IMR-90 (cell line): ENCODE data around the gene MFSD6L. TPM values are rescaled to one million over a fixed set of nuclear protein-coding genes. Genes with fewer than 3 reads are reported as not detected.

ENCODE experiments used
- ATAC-seq: fragments of 200-7000 bp; cut with Tn5 transposase; 2 replicates; pipeline ENCODE4 v1.9.1; 2020; ENCODE audit warnings: low read depth, mild to moderate bottlenecking, moderate library complexity
- BruUV-seq: library from RNA; stranded (reverse); fragments of 400-500 nt; replicated peaks from 2 replicates; lab custom pipeline; 2021; lab: Mats Ljungman, UMichigan
- CTCF ChIA-PET: fragments of 300-600 bp; formaldehyde crosslinking; extraction: SDS; loops from one replicate; lab custom pipeline; 2021; ENCODE audit warnings: antibody characterized with exemption; lab: Yijun Ruan, JAX
- POLR2A ChIA-PET: fragments of 300-600 bp; sonication (Branson Sonifier 250); formaldehyde crosslinking; loops from one replicate; lab custom pipeline; 2022; ENCODE audit warnings: antibody characterized with exemption; ENCODE audit not compliant: unreplicated experiment; lab: Charles Lee
- DNase-seq: peaks from one replicate; pipeline ENCODE4 v3.0.0; 2013
- H2AFZ ChIP-seq: replicated peaks from 2 replicates; pipeline ENCODE3; 2013; ENCODE audit warnings: low read length, mild to moderate bottlenecking; ENCODE audit not compliant: poor library complexity
- H2AK5ac ChIP-seq: 2 replicates; pipeline ENCODE4 v1.6.1; 2013; ENCODE audit warnings: low read depth, low read length, inconsistent platforms
- H2AK9ac ChIP-seq: replicated peaks from 2 replicates; pipeline ENCODE3; 2013; ENCODE audit warnings: mild to moderate bottlenecking, low read depth, low read length, moderate library complexity; ENCODE audit not compliant: poor library complexity
- H2BK120ac ChIP-seq: 2 replicates; pipeline ENCODE4 v1.6.1; 2013; ENCODE audit warnings: low read depth, low read length, inconsistent platforms
- H2BK15ac ChIP-seq: 3 replicates; pipeline ENCODE4 v1.6.1; 2013; ENCODE audit warnings: low read depth, low read length, inconsistent platforms
- H2BK20ac ChIP-seq: 2 replicates; pipeline ENCODE4 v1.6.1; 2013; ENCODE audit warnings: low read depth, mild to moderate bottlenecking, inconsistent platforms, low read length, moderate library complexity
- H2BK5ac ChIP-seq: 2 replicates; pipeline ENCODE4 v1.6.1; 2013; ENCODE audit warnings: mild to moderate bottlenecking, low read depth, low read length, inconsistent platforms; ENCODE audit not compliant: poor library complexity, severe bottlenecking
- H3K14ac ChIP-seq: replicated peaks from 2 replicates; pipeline ENCODE4 v1.6.1; 2013; ENCODE audit warnings: low read depth, low read length, inconsistent platforms
- H3K18ac ChIP-seq: 2 replicates; pipeline ENCODE4 v1.6.1; 2013; ENCODE audit warnings: low read depth, low read length, control low read depth
- H3K23ac ChIP-seq: 2 replicates; pipeline ENCODE4 v1.6.1; 2013; ENCODE audit warnings: low read depth, low read length, inconsistent platforms
- H3K27ac ChIP-seq: 2 replicates; pipeline ENCODE4 v1.5.1; 2013; ENCODE audit warnings: mild to moderate bottlenecking, control low read depth, low read length; ENCODE audit not compliant: insufficient read depth
- H3K27me3 ChIP-seq: 2 replicates; pipeline ENCODE4 v1.6.1; 2013; ENCODE audit warnings: low read length; ENCODE audit not compliant: control insufficient read depth, insufficient read depth
- H3K36me3 ChIP-seq: 2 replicates; pipeline ENCODE4 v1.6.1; 2013; ENCODE audit warnings: low read length, mixed read lengths; ENCODE audit not compliant: control insufficient read depth, insufficient read depth
- H3K4ac ChIP-seq: 2 replicates; pipeline ENCODE4 v1.6.1; 2013; ENCODE audit warnings: low read depth, low read length, inconsistent platforms
- H3K4me1 ChIP-seq: 2 replicates; pipeline ENCODE4 v1.6.1; 2013; ENCODE audit warnings: low read length, mixed read lengths; ENCODE audit not compliant: control insufficient read depth, insufficient read depth
- H3K4me2 ChIP-seq: 2 replicates; pipeline ENCODE4 v1.6.1; 2013; ENCODE audit warnings: low read depth, mild to moderate bottlenecking, control low read depth, low read length, moderate library complexity
- H3K4me3 ChIP-seq: 2 replicates; pipeline ENCODE4 v1.5.1; 2013; ENCODE audit warnings: low read depth, mild to moderate bottlenecking, control low read depth, low read length, moderate library complexity; ENCODE audit not compliant: insufficient read depth
- H3K56ac ChIP-seq: 2 replicates; pipeline ENCODE4 v1.6.1; 2013; ENCODE audit warnings: low read length, inconsistent platforms; ENCODE audit not compliant: insufficient read depth; ENCODE audit errors: extremely low read depth
- H3K79me1 ChIP-seq, 2 experiments: 2 replicates each; pipeline ENCODE4 v1.6.1; 2013; ENCODE audit warnings: low read length in 2 of 2, inconsistent platforms in 1 of 2, low read depth in 1 of 2
- H3K9ac ChIP-seq: 2 replicates; pipeline ENCODE4 v1.6.1; 2013; ENCODE audit warnings: low read depth, low read length, control low read depth
- H3K9me1 ChIP-seq: 2 replicates; pipeline ENCODE4 v1.6.1; 2013; ENCODE audit warnings: low read length, inconsistent platforms; ENCODE audit not compliant: insufficient read depth
- H3K9me3 ChIP-seq: 2 replicates; pipeline ENCODE4 v1.6.1; 2013; ENCODE audit warnings: low read length; ENCODE audit not compliant: control insufficient read depth, insufficient read depth
- H4K20me1 ChIP-seq: 2 replicates; pipeline ENCODE4 v1.6.1; 2013; ENCODE audit warnings: low read length, inconsistent platforms; ENCODE audit not compliant: insufficient read depth
- H4K5ac ChIP-seq: 2 replicates; pipeline ENCODE4 v1.6.1; 2013; ENCODE audit warnings: mild to moderate bottlenecking, low read depth, low read length, control low read depth
- H4K8ac ChIP-seq, 2 experiments: 2 replicates each; pipeline ENCODE4 v1.6.1; 2013; ENCODE audit warnings: low read depth in 2 of 2, low read length in 2 of 2, control low read depth in 1 of 2, inconsistent platforms in 1 of 2
- H4K91ac ChIP-seq: 2 replicates; pipeline ENCODE4 v1.6.1; 2013; ENCODE audit warnings: low read depth, low read length, inconsistent platforms; ENCODE audit not compliant: insufficient read depth
- BHLHE40 ChIP-seq: fragments of 150-350 bp; IDR thresholded peaks from 2 replicates; pipeline ENCODE4 v1.6.1; 2016; ENCODE audit warnings: mild to moderate bottlenecking, low read depth, low read length
- CEBPB ChIP-seq: IDR thresholded peaks from 2 replicates; pipeline ENCODE4 v1.6.1; 2012; ENCODE audit warnings: low read depth, low read length, improper control_type of control experiment
- CHD1 ChIP-seq: IDR thresholded peaks from 2 replicates; pipeline ENCODE4 v1.6.1; 2012; ENCODE audit warnings: low read depth, low read length, improper control_type of control experiment
- CTCF ChIP-seq: conservative IDR thresholded peaks from 2 replicates; pipeline ENCODE4 v1.5.1; 2012; ENCODE audit warnings: mild to moderate bottlenecking, low read depth, low read length, improper control_type of control experiment
- ELK1 ChIP-seq: fragments of 150-350 bp; IDR thresholded peaks from 2 replicates; pipeline ENCODE4 v1.6.1; 2016; ENCODE audit warnings: low read depth, mild to moderate bottlenecking, low read length, moderate library complexity, borderline replicate concordance
- FOS ChIP-seq: fragments of 150-350 bp; IDR thresholded peaks from 2 replicates; pipeline ENCODE4 v1.6.1; 2016; ENCODE audit warnings: low read depth, low read length
- MAFK ChIP-seq: IDR thresholded peaks from 2 replicates; pipeline ENCODE4 v1.6.1; 2012; ENCODE audit warnings: low read depth, low read length, improper control_type of control experiment
- MAZ ChIP-seq: IDR thresholded peaks from 2 replicates; pipeline ENCODE4 v1.6.1; 2012; ENCODE audit warnings: low read depth, mild to moderate bottlenecking, low read length, improper control_type of control experiment, moderate library complexity, borderline replicate concordance
- MXI1 ChIP-seq: IDR thresholded peaks from 2 replicates; pipeline ENCODE4 v1.6.1; 2012; ENCODE audit warnings: low read depth, mild to moderate bottlenecking, low read length, moderate library complexity, borderline replicate concordance
- RAD21 ChIP-seq: IDR thresholded peaks from 2 replicates; pipeline ENCODE4 v1.6.1; 2012; ENCODE audit warnings: low read length, improper control_type of control experiment
- RCOR1 ChIP-seq: IDR thresholded peaks from 2 replicates; pipeline ENCODE4 v1.6.1; 2012; ENCODE audit warnings: mild to moderate bottlenecking, low read length, improper control_type of control experiment; ENCODE audit not compliant: insufficient replicate concordance
- USF2 ChIP-seq: fragments of 150-350 bp; IDR thresholded peaks from 2 replicates; pipeline ENCODE4 v1.6.1; 2017; ENCODE audit warnings: mild to moderate bottlenecking, antibody characterized with exemption, low read length, low read depth
- WGBS, 2 experiments: methylation state at CpG; one replicate each; pipeline versions ENCODE4 v1.1.5 to v1.1.7; 2013; ENCODE audit warnings: missing lambda C conversion rate in 2 of 2; ENCODE audit not compliant: insufficient read length in 1 of 2; ENCODE audit errors: extremely low coverage in 2 of 2; 5-methylcytosine and 5-hydroxymethylcytosine counted together
- dilution Hi-C: fragments of 300-500 bp; cut with HindIII; formaldehyde crosslinking; loops from one replicate; pipeline ENCODE4 v1.14.3; 2018; ENCODE audit warnings: low sequenced_read_pairs; ENCODE audit not compliant: unreplicated experiment
- in situ Hi-C: fragments of 300-500 bp; cut with MboI; formaldehyde crosslinking; loops from 3 replicates; pipeline ENCODE4 v1.14.3; 2019; ENCODE audit warnings: low sequenced_read_pairs, inconsistent platforms, mixed read lengths
- intact Hi-C: fragments of 100-400 bp; cut with micrococcal nuclease; formaldehyde crosslinking; loops from 2 replicates; pipeline ENCODE4 v1.10.0; 2022
- polyA plus RNA-seq, 3 experiments: library from polyadenylated mRNA; depleted of rRNA; stranded (reverse); fragments of >200 nt; gene quantifications; 2 replicates each; pipeline ENCODE4 v1.2.3, GENCODE V29; 2012; ENCODE audit warnings: low replicate concordance in 1 of 3
- total RNA-seq: library from RNA; depleted of rRNA; stranded (reverse); fragments of >200 nt; gene quantifications from 2 replicates; pipeline ENCODE4 v1.2.3, GENCODE V29; 2012

Gene MFSD6L
- total and polyA plus RNA-seq, 2 of the 4 experiments (the other 2 are of a cell fraction) = not detected

- Histone ChIP-seq H3K79me1 (no peaks in the 10 kb centered on the region), H4K91ac (no peak overlapping the region), H3K56ac (no peak overlapping the region), H2AK9ac (no peak overlapping the region), H2AFZ (no peak overlapping the region), H2AK5ac (no peak overlapping the region), H3K36me3 (no peaks in the 10 kb centered on the region), H2BK20ac (no peak overlapping the region), H2BK15ac (no peak overlapping the region), H3K9me1 (no peaks in the 10 kb centered on the region), H2BK120ac (no peak overlapping the region), H4K5ac (no peak overlapping the region), H3K9me3 (no peaks in the 10 kb centered on the region), H3K4ac (no peak overlapping the region), H3K4me1 (no peaks in the 10 kb centered on the region), H3K27ac (no peak overlapping the region), H3K14ac (no peak overlapping the region), H4K20me1 (no peaks in the 10 kb centered on the region), H3K4me2 (no peak overlapping the region), H2BK5ac (no peak overlapping the region), H3K9ac (no peak overlapping the region), H4K8ac (no peak overlapping the region), H3K18ac (no peak overlapping the region), H3K27me3 (peaks cover 18% of the 10 kb centered on the region; the same call in 1 of the 2 replicates), H3K23ac (no peak overlapping the region), H3K4me3 (no peak overlapping the region)
- WGBS, 2 experiments = no CpG with 5 or more reads among the region's 6 CpGs
- TF ChIP-seq ELK1 = no peak
- TF ChIP-seq RAD21 = no peak
- no peak for TF ChIP-seq FOS
- TF ChIP-seq BHLHE40 = no peak
- TF ChIP-seq CTCF = no peak
- no peak for TF ChIP-seq RCOR1
- TF ChIP-seq MAFK = no peak
- TF ChIP-seq MAZ = no peak
- no peak for TF ChIP-seq USF2
- no peak for TF ChIP-seq MXI1
- no peak for TF ChIP-seq CEBPB
- no peak for TF ChIP-seq CHD1
- no TSS peak for BruUV-seq
- ATAC-seq (no peak), DNase-seq (no peak)
- CTCF ChIA-PET = no interaction called here
- intact Hi-C loops = no loop called here
- dilution Hi-C loops = no loop called here
- in situ Hi-C loops = no loop called here
- POLR2A ChIA-PET = no interaction called here
Measured at GRCh38 chr17:8801135-8801840, 2.1 kb upstream of the MFSD6L start.
